ENCODE results near the gene TTYH2.

Gene TTYH2

DNA sequence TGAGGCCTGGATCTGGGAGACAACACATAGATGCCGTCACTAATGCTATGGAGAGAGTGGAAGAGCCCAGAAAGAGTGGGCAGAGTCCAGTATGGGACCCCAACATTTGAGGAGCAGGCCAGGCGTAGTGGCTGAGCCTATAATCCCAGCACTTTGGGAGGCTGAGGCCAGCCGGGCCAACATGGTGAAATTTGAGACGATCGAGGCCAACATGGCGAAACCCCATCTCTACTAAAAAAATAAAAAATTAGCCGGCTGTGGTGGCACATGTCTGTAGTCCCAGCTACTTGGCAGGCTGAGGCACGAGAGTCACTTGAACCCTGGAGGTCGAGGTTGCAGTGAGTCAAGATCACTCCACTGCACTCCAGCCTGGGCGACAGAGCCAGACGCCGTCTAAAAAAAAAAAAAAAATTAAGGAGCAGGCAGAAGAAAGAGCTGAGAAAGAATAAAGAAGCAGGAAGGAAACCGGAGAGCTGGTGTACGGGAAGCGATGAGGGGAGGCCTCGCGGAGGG, 54.7 kb downstream of the TTYH2 start:
- FAIRE-seq (no peak), DNase-seq (ENCODE audit: insufficient read length, low spot score) (no peak)
- TF ChIP-seq SPI1 (IDR thresholded peaks at IDR 0.05; ENCODE audit: low read depth, low read length) (no peak), TAF1 (IDR thresholded peaks at IDR 0.05; ENCODE audit: low read depth, low read length) (no peak)

DNA sequence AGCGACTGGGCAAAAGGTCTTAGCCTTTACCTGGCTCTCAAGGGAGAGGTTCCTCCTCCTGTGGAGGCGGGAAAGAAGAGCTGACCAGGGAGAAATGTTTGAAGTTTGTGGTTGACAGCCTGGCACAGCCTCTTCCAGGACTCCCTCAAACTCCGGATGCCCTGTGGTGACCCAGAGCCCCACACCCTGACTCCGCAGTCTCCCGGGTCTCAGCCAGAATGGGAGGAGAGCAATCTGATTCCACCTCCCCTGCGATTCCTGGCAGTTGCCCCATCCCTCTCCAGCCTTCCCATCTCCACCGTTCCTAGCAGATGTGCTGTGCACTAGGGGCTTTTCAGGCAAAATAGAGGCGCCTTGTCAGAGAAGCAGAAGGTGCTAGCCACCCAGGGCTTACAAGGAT, 55.2 kb downstream of the TTYH2 start:
- DNase-seq (ENCODE audit: insufficient read length, low spot score) (no peak), FAIRE-seq (no peak)
- TF ChIP-seq TAF1 (IDR thresholded peaks at IDR 0.05; ENCODE audit: low read depth, low read length) (no peak), POLR2AphosphoS5 (IDR thresholded peaks at IDR 0.05; ENCODE audit: low read depth, low read length) (no peak), PAX5 (IDR thresholded peaks at IDR 0.05; ENCODE audit: insufficient read depth, low read length, severe bottlenecking) (no peak), POU2F2 (IDR thresholded peaks at IDR 0.05; ENCODE audit: low read depth, low read length) (no peak), POLR2A (IDR thresholded peaks at IDR 0.05; ENCODE audit: low read depth, low read length) (no peak), SPI1 (IDR thresholded peaks at IDR 0.05; ENCODE audit: low read depth, low read length) (no peak)

DNA sequence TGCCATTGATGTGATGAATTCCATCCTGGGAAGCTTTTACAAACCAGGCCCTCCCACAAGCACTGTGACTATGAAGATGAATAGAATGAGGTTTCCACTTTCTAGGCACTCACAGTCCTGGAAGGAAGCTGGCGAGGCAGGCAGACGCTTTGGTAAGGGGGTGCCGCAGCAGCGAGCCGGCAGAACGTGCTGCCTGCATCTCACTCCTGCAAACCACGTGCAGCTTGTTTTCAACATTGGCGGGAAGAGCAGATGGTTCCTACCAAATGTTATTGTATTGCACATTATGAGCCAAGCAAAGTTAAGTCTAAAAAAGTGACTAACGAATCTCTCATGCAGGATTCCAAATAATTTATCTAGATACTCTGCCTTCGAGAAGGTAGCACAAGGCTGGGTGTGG, 57.0 kb downstream of the TTYH2 start:
- no peak for DNase-seq (ENCODE audit: insufficient read length, low spot score)
- FAIRE-seq: no peak
- no peak for TF ChIP-seq PAX5 (IDR thresholded peaks at IDR 0.05; ENCODE audit: insufficient read depth, low read length, severe bottlenecking)

DNA sequence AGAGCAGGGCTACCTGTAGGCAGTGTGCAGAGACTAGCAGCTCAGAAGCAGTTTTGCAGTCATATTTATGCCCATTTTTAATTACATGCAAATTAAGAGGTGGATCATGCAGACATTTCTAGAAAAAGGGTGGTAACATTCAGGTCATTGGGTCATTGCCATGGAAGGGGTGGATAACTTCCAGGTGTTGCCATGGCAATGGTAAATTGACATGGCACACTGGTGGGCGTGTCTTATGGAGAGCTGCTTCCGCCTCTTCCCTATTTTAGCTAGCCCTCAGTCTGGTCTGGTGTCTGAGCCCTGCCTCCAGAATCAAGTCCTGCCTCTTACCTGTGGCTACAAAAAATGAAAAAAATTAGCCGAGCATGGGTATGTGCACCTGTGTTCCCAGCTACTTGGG, 57.9 kb downstream of the TTYH2 start:
- FAIRE-seq (no peak), DNase-seq (ENCODE audit: insufficient read length, low spot score) (no peak)

DNA sequence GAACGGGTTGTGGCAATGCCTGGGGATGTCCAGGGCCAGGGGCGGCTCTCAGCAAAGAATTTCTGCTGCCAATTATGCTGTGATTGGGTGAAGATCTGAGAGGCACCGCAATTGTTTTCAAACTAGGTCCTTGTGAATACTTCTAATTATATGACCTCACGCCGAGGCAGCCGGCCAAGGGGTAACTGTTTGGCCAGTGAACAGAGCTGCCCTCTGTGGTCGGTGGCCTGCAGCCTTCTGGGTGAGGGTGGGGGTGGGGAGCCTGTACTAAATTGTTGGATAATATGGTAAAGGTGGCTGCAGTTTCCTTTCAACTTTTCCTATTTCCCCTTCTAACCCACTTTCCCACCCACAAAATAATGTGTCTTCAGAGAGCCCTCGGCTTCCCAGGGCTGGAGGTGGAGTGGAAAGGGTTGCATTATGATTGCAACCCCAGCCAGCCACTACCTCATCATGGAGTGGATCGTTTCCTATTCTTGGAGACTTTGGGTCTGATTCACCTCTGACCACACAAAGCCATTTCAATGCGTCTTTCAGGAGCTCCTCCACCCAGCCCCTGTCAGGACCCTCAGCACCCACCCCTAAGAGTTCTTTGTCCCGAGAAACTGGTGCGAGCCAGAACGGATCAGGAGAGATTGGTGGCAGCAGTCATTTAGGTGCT, 58.7 kb downstream of the TTYH2 start:
- no peak for DNase-seq (ENCODE audit: insufficient read length, low spot score)
- FAIRE-seq: no peak
- TF ChIP-seq TAF1 (IDR thresholded peaks at IDR 0.05; ENCODE audit: low read depth, low read length) (no peak), SPI1 (IDR thresholded peaks at IDR 0.05; ENCODE audit: low read depth, low read length) (no peak), PAX5 (IDR thresholded peaks at IDR 0.05; ENCODE audit: insufficient read depth, low read length, severe bottlenecking) (no peak), POLR2AphosphoS5 (IDR thresholded peaks at IDR 0.05; ENCODE audit: low read depth, low read length) (no peak), POU2F2 (IDR thresholded peaks at IDR 0.05; ENCODE audit: low read depth, low read length) (no peak), POLR2A (IDR thresholded peaks at IDR 0.05; ENCODE audit: low read depth, low read length) (no peak)

More for the DNA sequence above, 57.9 kb downstream of the TTYH2 start:
- TF ChIP-seq TAF1 (IDR thresholded peaks at IDR 0.05; ENCODE audit: low read depth, low read length) (no peak), POU2F2 (IDR thresholded peaks at IDR 0.05; ENCODE audit: low read depth, low read length) (no peak), SPI1 (IDR thresholded peaks at IDR 0.05; ENCODE audit: low read depth, low read length) (no peak), POLR2A (IDR thresholded peaks at IDR 0.05; ENCODE audit: low read depth, low read length) (no peak), PAX5 (IDR thresholded peaks at IDR 0.05; ENCODE audit: insufficient read depth, low read length, severe bottlenecking) (no peak)

DNA sequence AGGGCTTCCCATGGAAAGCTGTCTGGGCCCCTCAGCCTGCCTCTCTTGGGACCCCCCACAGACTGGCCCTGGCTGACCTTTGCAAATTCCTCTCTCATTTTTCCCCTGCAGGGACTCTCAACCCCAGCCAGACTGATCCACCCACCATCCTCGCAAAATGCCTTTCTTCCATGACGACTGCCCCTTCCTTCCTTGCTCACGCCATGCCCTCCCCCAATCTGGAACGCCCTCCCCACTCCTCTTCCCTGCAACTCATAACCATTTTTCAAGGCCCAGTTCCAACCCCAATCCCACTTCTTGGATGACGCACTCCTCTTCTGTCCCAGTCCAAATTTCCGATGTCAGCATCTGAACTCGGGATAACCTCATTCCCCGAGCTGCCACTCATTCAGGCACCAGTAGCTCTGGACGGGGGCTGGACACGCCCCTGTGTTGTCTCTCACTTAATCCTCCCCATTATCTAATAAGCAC, 59.4 kb downstream of the TTYH2 start:
- DNase-seq (ENCODE audit: insufficient read length, low spot score) (no peak), FAIRE-seq (no peak)
- TF ChIP-seq PAX5 (IDR thresholded peaks at IDR 0.05; ENCODE audit: insufficient read depth, low read length, severe bottlenecking) (no peak), TAF1 (IDR thresholded peaks at IDR 0.05; ENCODE audit: low read depth, low read length) (no peak), SPI1 (IDR thresholded peaks at IDR 0.05; ENCODE audit: low read depth, low read length) (no peak), POLR2AphosphoS5 (IDR thresholded peaks at IDR 0.05; ENCODE audit: low read depth, low read length) (no peak), POU2F2 (IDR thresholded peaks at IDR 0.05; ENCODE audit: low read depth, low read length) (no peak), POLR2A (IDR thresholded peaks at IDR 0.05; ENCODE audit: low read depth, low read length) (no peak)

DNA sequence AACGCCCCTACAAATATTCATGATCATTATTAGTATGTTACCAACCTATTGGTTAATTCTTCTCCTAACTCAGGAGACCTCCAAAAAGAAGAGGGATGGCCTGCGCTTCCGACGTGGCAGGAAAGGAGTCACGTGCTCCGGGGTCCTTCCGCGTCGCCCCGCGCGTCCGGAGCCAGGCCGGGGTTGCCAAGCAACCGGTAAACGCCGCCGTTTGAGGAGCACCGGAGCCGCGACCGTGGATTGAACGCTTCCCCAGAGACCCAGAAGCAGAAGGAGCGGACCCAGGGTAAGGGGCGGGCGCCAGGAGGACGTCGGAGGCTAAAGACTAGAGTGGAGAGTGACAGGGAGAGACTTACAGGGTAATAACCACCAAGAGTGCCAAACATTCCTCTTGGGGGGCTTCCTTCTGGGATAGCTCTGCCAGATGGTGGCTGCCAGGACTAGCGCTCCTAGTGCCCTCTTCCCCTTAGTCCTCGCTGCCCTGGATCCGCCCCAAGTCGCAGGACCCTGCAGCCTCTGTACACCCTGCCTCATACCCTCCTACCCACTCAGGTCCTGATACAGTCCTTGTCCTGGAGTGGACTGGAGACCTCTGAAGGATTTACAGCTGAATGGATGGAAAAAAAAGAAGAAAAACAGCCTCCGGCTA, 60.8 kb downstream of the TTYH2 start, which contains the start of gene DNAI2:
Gene DNAI2 (plus strand): TSS at position 175 of the 649 bp plus-strand sequence. CDS start 7,584 bp downstream, outside the sequence.
- TF ChIP-seq POU2F2 (IDR thresholded peaks at IDR 0.05; ENCODE audit: low read depth, low read length) (no peak), TAF1 (IDR thresholded peaks at IDR 0.05; ENCODE audit: low read depth, low read length) (no peak), POLR2A (IDR thresholded peaks at IDR 0.05; ENCODE audit: low read depth, low read length) (no peak), PAX5 (IDR thresholded peaks at IDR 0.05; ENCODE audit: insufficient read depth, low read length, severe bottlenecking) (no peak), SPI1 (IDR thresholded peaks at IDR 0.05; ENCODE audit: low read depth, low read length) (no peak), POLR2AphosphoS5 (IDR thresholded peaks at IDR 0.05; ENCODE audit: low read depth, low read length) (no peak)
- DNase-seq (ENCODE audit: insufficient read length, low spot score) (no peak), FAIRE-seq (no peak)

DNA sequence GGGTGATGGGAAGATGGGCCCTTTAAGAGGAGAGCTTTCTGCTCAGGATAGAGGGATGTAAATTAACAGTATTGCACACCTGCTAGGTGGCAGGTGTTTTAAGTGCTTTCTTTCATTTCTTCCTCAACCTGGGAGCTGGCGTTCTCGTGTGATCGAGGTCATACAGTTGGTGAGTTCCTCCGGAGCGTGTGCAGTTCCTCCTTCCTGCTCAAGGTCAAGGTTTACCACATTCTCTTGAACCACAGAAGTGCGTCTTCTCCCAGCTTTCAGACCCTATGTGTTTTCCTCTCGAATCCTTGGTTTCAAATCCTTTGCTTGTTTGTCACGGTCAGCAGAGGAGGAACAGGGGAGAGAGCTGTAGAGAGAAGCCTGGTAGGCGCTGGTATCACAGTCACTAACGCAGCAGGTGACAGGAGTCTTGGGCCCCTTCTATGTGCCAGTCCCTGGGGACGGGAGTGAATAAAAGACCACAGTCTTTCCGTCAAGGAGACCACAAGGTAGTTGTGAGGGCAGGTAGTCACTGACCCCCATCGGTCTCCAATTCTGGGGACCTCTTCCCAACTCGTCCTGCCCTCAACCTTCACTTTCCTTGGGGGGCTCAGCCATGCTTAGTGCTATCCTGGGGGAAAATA, 61.5 kb downstream of the TTYH2 start:
- TF ChIP-seq POLR2A (IDR thresholded peaks at IDR 0.05; ENCODE audit: low read depth, low read length) (no peak), SPI1 (IDR thresholded peaks at IDR 0.05; ENCODE audit: low read depth, low read length) (peak; percentile 34; the same call in 1 of the 2 replicates), POLR2AphosphoS5 (IDR thresholded peaks at IDR 0.05; ENCODE audit: low read depth, low read length) (no peak)
- FAIRE-seq: no peak

DNA sequence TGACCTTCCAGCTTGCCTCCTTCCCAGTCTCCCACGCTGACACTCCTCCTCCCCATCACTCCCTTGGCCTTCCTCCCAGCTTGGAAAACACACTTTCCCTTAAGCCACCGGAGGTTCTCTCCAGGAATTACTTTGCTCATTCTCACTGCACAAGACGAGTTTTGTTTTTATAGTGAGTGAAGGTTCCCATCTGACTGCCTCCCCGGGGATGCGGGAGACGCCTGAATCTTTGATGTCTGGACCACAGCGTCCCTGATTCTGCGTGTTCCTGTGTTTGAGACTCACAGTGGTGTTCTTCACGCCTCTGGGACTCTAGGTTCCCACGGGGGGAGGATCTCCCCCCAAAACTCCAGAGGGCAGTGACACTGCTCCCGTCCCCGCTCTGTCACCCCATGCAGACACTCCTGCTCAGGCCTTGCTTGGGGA, 62.7 kb downstream of the TTYH2 start:
- no peak for TF ChIP-seq SPI1 (IDR thresholded peaks at IDR 0.05; ENCODE audit: low read depth, low read length)
- TF ChIP-seq POU2F2 (IDR thresholded peaks at IDR 0.05; ENCODE audit: low read depth, low read length): no peak
- no peak for TF ChIP-seq PAX5 (IDR thresholded peaks at IDR 0.05; ENCODE audit: insufficient read depth, low read length, severe bottlenecking)
- TF ChIP-seq POLR2AphosphoS5 (IDR thresholded peaks at IDR 0.05; ENCODE audit: low read depth, low read length): no peak
- no peak for TF ChIP-seq TAF1 (IDR thresholded peaks at IDR 0.05; ENCODE audit: low read depth, low read length)
- TF ChIP-seq POLR2A (IDR thresholded peaks at IDR 0.05; ENCODE audit: low read depth, low read length): no peak
- DNase-seq (ENCODE audit: insufficient read length, low spot score) (no peak), FAIRE-seq (no peak)

More for the DNA sequence above, 61.5 kb downstream of the TTYH2 start:
- DNase-seq (ENCODE audit: insufficient read length, low spot score): no peak

Data from GM12891 (cell line).